HL-60/S4 (cell line): ENCODE results near the gene CMSS1.

ENCODE experiments used
- in situ Hi-C: fragments of 300-500 bp; cut with MboI; formaldehyde crosslinking; loops from 2 replicates; pipeline ENCODE4 v1.14.3; 2022; ENCODE audit warnings: low sequenced_read_pairs

The CMSS1 gene

DNA sequence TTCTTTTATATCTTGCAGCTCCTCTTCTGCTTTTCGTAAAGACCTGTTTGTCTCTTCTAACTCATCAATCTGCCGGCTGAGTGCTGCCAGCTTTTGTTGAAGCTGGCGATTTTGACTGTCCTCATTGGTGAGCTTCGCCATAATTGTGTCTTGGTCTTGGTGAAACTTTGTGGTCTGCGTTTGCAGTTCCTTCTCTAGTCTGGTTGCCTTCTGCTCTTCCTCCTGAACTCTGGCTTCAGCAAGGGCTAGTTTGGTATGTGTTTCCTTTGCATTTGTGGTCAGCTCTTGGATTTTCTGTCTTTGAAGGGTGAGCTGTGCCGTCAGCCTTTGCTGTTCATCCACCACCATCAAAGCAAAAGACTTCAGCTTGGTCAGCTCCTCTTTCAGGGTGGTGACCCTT is 32.9 kb downstream of the CMSS1 start:
- in situ Hi-C loops = no loop called here

DNA sequence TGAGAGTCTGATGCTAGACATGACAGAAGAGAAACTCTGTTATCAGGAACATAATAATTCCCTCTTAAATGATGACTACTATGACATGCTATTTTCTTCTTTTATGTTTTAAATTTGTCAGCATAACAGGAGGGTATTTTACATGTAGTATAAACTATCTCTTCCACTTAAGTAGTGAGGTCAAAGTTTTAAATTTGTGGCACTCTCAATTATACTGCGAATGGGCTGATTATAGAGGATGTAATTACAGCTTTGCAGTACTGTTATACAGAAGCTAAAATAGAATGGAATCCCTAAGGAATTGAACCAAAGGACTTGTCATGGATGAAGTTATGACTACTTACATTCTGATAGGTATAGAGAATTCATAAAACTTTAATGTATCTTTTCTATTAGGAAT is 34.3 kb downstream of the CMSS1 start:
- in situ Hi-C loops = no loop called here

DNA sequence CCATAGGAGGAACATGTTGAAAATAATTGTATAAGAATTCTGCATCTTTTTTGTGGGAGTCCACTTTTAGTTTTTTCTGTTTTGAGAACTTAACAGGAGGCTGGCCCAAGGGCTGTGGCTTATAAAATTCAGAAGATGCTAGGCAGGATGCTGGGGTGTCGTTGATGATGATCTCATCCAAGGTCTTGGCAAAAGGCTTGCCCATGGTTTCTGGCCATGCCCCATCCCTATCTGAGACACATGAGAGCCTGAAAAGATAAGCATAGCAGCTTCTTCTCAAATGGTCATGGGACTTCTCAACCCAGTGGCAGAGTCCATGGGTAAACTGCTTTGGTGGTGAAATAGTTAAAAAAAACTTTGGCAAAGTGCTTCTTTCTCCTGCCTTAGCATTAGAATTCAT is 35.2 kb downstream of the CMSS1 start:
- in situ Hi-C loops = no loop called here

DNA sequence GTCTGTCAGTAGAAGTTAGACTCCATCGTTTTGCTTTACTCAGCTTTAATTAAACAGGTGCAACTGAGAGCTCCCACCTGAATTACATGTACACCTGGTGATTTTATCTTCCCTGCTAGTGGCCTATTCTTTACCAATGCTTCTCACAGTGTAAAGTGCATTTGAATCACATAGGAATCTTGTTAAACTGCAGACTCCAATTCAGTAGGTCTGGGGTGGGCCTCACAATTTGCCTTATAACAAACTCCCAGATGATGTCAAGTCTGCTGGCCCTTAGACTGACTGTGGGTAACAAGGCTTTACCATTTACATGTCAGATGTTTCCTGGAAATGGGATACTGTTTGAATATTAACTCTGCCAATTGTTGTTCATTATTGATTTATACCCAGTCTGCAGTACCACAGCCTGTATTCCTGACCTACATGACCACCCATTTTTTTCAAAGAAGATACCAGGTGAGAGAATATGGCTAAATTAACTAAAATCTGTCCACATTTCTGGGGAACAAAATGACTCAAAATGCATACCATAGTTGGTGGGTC is 37.2 kb downstream of the CMSS1 start:
- in situ Hi-C loops = no loop called here

DNA sequence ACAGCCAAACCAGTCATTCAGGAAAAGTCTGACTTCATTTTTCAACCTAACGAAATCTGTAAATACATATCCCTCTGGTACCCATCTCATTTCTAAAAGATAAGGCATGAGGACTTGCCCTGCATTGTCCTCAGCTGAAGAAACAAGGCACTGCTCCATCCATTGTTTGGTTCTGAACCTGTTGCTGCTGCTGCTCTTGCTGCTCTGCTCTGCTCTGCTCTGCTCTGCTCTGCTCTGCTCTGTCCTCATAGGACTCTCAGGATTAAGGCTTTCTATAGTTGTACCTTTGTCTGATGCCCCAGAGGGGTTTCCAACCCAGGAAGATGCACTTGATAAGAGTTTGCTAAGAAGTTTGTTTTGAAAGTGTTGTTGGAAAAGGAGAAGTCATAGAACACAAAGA is 38.2 kb downstream of the CMSS1 start:
- in situ Hi-C loops = no loop called here

DNA sequence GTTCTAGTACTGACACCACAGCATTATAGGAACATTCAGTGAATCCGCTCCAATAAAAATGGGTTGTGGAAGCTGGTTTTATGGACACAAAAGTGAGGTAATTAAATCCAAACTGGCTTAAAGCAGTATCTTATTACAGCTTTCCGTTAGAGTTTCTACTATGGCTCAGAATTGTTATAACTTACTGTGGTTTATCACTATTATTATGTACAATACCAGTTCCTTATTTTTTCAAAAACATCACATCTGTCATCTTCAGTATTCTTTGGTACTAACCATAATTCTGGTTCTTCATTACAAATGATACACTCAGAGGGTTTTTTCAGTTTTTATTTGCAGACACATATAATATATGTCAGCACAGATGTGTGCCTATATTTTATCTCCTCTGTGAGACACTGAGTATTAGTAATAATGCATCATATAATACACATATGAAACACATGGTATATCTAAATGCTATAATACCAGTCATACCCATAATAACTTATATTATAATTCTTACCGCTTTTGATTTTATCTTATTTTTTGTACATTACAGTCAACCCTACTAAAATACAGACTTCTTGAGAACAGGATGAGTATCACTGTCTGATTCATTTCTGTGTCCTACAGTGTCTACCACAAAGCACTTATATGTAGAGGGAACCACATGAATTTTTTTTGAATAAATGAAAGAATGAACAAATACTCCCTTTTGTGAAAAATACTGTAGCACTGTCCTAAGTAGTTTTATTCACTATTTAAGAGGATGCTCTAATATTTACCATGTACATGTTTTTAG is 39.0 kb downstream of the CMSS1 start:
- in situ Hi-C loops = no loop called here

DNA sequence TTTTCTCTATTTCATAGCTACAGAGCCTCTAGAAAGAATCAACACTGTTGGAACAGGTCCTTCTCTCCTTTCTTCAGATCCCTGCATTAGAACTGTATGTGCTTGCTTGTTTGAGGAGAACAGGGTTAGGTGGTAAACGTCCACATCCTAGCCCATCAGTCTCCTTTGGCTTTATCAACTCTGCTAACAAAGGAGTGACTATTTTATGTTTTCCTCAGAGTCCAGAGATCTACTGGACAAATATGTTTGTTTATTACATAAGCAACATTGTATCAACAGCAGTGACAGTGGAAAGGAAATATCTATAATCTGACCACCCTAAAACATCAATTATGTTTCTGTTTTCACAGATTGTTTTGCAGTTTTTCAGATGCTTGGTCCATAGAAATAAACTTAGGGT is 39.6 kb downstream of the CMSS1 start:
- in situ Hi-C loops = no loop called here

DNA sequence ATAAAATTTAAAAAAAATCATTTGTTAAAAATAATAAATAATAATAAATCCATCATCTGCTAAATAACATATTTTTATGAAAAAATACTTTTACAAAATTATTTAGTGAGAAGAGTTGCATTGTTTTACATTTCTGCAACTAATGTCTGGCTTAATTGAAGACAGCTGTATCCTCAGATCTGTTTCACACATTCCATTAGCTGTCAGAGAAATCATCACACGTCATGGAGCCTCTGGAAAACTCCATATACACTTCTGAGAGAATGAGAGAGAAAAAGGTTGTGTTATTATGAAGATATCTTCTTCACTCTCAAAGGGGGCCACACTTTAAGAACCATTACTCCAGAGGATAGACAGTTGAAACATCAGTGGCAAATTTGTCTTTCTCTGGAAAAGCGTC is 40.8 kb downstream of the CMSS1 start:
- in situ Hi-C loops = no loop called here

DNA sequence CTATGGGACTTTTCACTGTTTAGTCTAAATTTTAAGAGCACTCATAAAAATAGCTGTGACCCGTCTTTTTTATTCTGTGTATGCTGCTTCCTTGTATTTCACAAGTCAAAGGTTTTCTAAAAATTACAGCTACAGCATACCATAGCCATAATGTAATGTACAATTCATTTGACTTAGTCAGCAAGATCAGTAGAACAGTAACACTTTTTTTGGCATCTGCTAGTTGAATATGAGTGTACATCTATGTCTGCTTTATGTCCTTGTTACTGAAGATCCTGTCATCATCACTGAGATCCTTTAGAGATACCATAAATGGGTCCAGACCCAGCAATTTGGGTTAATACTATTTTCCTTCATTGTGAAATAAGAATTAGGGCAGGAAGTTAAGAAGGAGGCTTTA is 42.2 kb downstream of the CMSS1 start:
- in situ Hi-C loops = no loop called here

DNA sequence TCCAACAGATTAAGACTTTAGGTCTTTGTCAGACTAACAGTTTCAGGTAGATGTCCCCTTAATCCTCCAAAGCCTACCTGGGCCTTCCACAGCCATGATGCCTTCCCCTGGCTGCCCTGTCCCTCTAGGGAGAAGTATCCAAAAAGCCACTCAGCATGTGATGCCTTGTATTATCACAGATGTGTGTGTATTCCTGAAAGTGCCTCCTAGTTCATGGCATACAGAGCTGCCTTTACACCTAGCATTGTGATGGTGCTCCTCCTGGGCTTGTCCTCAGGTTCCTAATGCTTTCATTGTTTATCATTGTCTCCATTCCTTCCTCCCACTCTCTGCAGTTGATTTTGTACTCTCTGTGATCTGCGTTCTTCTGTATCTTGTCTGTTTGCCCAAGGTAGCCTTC is 43.6 kb downstream of the CMSS1 start:
- in situ Hi-C loops = no loop called here

DNA sequence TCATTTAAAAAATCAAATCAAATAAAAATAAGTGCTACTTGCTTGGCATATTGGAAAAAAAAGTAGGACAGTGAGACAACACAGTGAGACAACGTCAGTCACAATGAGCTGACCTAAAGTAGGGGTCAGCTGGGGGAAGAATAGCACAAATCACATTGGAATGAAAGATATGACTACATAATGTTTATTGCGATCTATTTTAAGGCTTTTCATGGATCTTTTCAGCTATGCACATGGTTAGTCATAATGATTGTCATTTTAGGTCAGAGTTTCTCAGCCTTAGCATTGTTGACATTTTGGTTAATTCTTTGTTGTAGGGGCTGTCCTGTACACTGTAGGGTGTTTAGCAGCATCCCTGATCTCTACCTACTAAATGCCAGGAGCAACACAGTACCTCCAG is 44.5 kb downstream of the CMSS1 start:
- in situ Hi-C loops = no loop called here

DNA sequence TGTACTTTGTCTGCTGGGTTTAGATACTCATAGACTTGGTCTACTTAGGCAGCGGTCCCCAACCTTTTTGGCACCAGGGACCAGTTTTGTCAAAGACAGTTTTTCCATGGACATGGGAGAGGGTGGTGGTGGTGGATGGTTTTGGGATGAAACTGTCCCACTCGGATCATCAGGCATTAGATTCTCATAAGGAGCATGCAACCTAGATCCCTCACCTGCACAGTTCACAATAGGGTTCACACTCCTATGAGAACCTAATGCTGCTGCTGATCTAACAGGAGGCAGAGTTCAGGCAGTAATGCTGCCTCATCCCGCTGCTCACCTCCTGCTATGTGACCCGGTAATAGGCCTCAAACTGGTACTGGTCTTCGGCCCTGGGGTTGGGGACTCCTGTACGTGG is 45.3 kb downstream of the CMSS1 start:
- in situ Hi-C loops = no loop called here

DNA sequence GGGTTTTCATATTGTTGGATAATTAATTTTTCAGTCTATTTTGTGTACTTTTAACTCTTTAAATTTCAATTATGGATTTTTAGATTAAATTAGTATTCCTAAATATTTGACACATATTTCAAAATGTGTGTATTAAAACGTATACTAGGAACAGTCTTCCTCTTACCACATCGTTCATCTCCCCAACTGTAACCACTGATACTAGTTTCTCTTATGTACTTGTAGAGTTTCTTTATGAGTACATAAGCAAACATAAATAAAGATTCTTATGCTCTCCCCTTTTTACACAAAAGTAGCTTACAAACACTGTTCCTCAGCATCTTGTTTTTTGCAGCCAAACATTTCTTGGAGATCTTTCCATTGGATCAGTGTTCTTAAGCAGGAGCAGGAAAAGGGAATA is 45.9 kb downstream of the CMSS1 start:
- in situ Hi-C loops = no loop called here

DNA sequence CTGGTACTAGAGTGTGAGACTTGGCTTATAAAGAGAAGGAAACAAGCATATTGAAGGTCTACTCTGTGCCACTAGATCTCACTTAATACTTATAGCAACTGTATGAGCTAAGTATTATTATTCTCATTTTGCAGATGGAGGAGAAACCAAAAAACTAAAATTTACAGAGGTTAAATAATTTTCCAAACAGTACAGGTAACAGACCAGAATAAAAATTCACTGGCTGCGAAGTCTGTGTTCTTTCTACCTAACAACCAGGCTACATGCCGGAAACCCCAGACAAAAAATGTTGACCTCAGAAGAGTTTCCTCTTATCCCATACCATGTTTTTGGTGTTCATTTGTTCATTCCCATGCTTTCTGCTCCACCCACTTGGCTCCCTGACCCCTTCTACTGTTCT is 46.6 kb downstream of the CMSS1 start:
- in situ Hi-C loops = no loop called here

DNA sequence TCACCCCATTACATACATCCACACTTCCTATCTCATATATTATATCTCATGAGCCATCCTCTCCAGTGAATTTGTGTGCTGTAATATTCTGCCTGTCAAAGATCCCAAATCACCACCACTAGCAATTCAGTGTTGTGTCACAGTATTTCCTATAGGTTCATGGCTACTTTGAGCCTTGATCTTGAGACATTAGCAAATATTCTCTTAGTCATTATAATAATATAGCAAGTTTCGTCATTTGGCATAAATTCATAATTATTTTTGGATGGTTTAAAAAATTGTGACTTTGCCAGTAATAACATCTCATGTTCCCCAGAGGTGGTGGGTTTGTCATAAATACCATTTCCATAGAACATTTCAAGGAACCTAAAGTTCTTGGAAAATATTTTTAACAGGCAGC is 47.7 kb downstream of the CMSS1 start:
- in situ Hi-C loops = no loop called here

DNA sequence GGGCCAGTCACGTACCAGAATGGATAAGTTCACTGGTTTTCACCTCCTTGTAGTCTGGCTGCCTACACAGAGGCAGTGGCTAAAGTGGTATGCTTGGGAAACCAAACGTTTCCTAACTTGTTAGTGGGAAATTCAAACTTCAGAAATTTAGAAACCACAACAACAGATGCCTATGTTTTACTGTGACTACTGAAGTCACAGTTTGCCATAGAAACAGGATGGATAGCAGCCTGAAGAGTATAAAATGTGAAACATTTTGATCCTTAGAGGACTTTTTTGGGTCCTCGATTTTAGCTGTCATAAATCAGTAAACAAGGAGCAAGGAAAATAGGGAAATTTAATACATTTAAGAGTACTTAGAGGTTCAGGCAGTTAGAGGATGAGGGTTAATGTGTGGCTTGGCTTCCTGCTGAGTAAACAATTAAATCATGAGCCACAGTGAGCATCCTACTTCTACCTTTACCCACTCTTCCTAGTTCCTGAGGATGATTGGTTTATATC is 48.6 kb downstream of the CMSS1 start:
- in situ Hi-C loops = no loop called here

DNA sequence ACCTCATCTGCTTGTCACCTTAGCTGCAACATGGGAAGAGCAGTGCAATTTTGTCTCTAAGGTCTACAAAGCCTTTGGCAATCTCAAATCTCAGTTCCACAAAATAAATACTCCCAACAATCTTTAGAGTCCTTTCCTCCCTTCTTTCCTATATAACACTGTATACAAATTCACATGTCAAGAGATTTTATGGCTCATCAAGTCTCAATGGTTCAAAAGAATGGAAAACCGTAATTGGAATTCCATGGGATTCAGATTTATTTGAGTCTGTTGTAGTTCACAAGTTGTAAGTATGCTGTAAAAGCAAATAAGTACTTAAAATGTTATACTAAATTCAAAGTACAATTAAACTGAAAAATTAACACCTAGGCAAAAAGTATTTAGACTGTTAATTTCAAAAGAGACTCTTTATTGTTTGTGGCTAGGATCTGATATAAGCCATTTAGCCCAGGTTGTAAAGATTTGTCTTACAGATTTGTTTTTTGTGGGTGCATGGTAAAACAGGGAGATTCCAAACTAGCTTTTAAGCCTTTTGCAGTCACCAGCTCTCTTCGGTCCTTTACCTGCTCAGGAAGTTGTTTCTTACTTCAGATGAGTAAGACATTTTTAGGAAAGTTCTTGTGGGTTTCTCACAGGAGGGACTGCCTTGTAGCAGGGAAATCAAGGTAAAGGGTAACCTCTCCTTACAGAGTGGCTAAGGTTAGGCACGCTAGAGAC is 50.1 kb downstream of the CMSS1 start:
- in situ Hi-C loops = no loop called here

DNA sequence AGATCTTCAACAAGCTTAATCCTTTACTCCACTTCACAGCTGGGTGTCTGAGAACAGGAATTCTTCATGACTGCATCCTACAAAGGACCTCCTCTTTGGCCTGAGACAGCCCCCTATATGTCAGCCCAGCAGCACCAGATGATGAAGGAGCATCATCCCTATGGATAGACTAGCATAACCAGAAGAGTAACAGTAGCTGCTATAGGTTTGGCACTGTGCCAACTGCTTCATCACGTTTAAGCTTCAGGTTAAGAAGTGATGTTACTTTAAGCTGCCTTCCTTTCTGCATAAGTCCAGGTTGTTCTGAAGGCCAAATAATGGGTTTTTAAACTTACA is 50.6 kb downstream of the CMSS1 start:
- in situ Hi-C loops = no loop called here

DNA sequence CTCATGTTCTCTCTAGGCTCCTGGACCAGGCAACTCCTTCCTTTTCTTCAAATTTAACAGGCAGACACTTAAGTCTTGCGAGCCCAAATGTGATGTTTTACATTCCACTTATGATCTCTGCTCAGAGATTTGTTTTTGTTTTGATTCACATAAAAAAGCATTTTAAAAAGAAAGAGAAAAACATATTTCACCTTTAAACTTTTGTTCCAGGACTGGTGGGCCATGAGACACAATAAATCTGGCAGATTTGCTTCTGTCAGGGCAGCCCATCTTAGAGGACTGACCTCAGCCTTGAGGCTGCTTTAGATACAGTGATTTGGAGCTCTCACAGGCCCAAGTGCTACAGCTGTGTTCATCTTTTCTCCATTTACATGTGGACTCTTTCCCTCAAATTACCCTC is 52.0 kb downstream of the CMSS1 start:
- in situ Hi-C loops = no loop called here

DNA sequence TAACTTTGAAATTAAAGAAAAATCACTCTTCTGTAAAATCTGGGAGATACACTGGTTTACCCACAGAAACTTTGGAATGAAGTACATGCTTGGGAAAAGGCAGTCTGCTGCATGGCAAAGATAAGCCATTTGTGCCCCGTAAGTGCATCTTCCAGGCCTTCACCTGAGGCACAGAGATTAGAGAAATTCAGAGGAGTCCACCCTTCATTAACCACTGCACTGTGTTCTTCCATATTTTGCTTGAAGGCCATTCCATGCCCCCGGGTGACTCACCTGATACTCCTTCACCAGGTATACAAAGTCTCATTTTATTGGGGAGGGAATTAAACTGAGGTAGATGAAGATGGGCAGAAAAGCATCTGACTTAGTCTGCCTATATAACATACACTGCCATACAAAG is 53.0 kb downstream of the CMSS1 start:
- in situ Hi-C loops = no loop called here

DNA sequence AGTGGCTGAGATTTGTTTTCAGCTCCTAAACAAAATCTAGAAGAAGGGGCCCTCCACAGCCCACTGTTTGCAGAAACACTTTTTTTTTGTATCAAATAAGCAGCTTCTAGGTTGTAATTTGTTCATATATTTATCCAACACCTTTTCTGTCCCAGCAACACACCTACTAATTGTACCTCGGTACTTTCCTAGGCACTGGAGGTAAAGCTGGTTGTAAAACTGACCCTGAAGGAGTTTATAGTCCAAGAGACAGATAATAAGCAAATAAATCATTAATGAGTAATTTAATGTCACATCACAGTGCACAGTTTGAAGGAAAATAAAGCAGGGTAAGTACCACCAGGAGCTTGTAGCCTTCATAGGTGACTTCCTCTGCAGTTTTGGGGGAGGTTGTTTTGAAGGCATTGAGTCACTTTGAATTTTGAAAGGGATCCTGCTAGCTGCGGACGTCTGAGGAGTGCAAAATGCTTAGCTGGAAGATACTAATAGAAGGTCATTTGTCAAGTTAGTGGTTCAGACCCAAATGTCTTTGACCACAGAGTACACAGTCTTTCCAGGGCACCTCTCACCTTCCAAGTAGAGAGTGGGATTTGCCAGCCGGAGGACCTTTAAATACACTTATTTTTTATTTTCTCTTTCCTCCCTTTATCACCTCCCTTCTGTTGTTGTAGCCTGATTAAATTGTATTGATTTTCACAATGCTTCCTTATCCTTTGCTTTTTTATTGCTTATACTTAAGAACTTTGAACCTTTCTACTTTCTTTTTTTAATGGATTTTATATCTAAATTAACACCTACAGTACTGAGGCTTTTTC is 53.8 kb downstream of the CMSS1 start:
- in situ Hi-C loops = no loop called here

DNA sequence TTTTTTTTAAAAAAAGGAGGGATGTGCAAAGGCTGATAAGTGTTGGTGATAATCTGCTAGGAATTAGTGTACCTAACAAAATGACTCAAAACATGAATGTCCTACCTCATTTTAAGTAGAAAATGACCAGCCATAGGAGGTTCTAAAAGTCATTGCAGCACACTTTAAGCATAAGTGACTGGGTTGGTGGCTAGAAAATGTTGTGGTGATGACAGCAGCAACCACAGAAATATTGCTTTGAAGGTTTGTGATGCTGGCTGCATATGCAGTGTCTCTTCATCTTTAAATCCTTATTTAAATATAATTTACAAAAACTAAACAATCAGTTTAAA is 55.2 kb downstream of the CMSS1 start:
- in situ Hi-C loops = no loop called here
